Astrocyte (in vitro differentiated cells and primary cell): Measurements from ENCODE around the gene KRI1.

Source experiments
- CTCF ChIP-seq: IDR thresholded peaks from 2 replicates; pipeline ENCODE4 v1.5.1; 2011; ENCODE audit warnings: low read depth, mild to moderate bottlenecking, inconsistent platforms, low read length, moderate library complexity; ENCODE audit not compliant: insufficient read depth
- EZH2 ChIP-seq: IDR thresholded peaks from 2 replicates; pipeline ENCODE4 v1.6.1; 2012; ENCODE audit warnings: mild to moderate bottlenecking, low read length, inconsistent platforms; ENCODE audit not compliant: insufficient read depth

- TF ChIP-seq CTCF = no peak
- no peak for TF ChIP-seq EZH2
Observed at GRCh38 chr19:10566408-10566657, 523 bp upstream of the KRI1 start.
